ENCODE data around the gene KRTAP9-7. TPM values are rescaled to one million over a fixed set of nuclear protein-coding genes. Genes with fewer than 3 reads are reported as not detected.

The KRTAP9-7 gene
- total RNA-seq, 1 experiment from 2014 or later, result not detected

GRCh38 chr17:41294016-41294415, 18.5 kb downstream of the KRTAP9-7 start:
- Histone ChIP-seq H3K27ac (ENCODE audit: low read depth, low read length, poor library complexity, severe bottlenecking) (no peak overlapping the region), H3K36me3 (ENCODE audit: insufficient read depth, low read length, poor library complexity, severe bottlenecking) (no peaks in the 10 kb centered on the region), H3K4me3 (ENCODE audit: low read depth, low read length, poor library complexity, severe bottlenecking) (no peak overlapping the region), H3K4me1 (ENCODE audit: insufficient read depth, low read length, poor library complexity, severe bottlenecking) (no peaks in the 10 kb centered on the region), H3K27me3 (replicated peaks; ENCODE audit: insufficient read depth, low read depth, low read length, poor library complexity) (no peaks in the 10 kb centered on the region), H3K9me3 (ENCODE audit: low read depth, low read length, poor library complexity, severe bottlenecking) (no peaks in the 10 kb centered on the region)
- CTCF ChIA-PET, result no interaction called here
- TF ChIP-seq CTCF (conservative IDR thresholded peaks at IDR 0.05; ENCODE audit: low read depth, low read length), result no peak
- no peak for TF ChIP-seq EZH2 (IDR thresholded peaks at IDR 0.05; ENCODE audit: borderline replicate concordance, low read depth, low read length, poor library complexity, severe bottlenecking)
- BruUV-seq (replicated peaks), result no TSS peak
- POLR2A ChIA-PET (ENCODE audit: low non-redundant PET), result no interaction called here
- no peak for DNase-seq (ENCODE audit: low spot score)
- intact Hi-C loops (cut with micrococcal nuclease; ENCODE audit: unreplicated experiment), result no loop called here

- H3K36me3 ChIP-seq (ENCODE audit: insufficient read depth, low read length, poor library complexity, severe bottlenecking), result no peaks in the 10 kb centered on the region
- no peaks in the 10 kb centered on the region for H3K4me1 ChIP-seq (ENCODE audit: insufficient read depth, low read length, poor library complexity, severe bottlenecking)
- no TSS peak for BruUV-seq (replicated peaks)
- H3K4me3 ChIP-seq (ENCODE audit: low read depth, low read length, poor library complexity, severe bottlenecking), result no peak overlapping the region
- POLR2A ChIA-PET (ENCODE audit: low non-redundant PET), result no interaction called here
- intact Hi-C loops (cut with micrococcal nuclease; ENCODE audit: unreplicated experiment), result no loop called here
- no peaks in the 10 kb centered on the region for H3K27me3 ChIP-seq (replicated peaks; ENCODE audit: insufficient read depth, low read depth, low read length, poor library complexity)
- CTCF ChIA-PET, result no interaction called here
- DNase-seq (ENCODE audit: low spot score), result no peak
- TF ChIP-seq EZH2 (IDR thresholded peaks at IDR 0.05; ENCODE audit: borderline replicate concordance, low read depth, low read length, poor library complexity, severe bottlenecking) (no peak), CTCF (conservative IDR thresholded peaks at IDR 0.05; ENCODE audit: low read depth, low read length) (no peak)
- H3K27ac ChIP-seq (ENCODE audit: low read depth, low read length, poor library complexity, severe bottlenecking), result no peak overlapping the region
- H3K9me3 ChIP-seq (ENCODE audit: low read depth, low read length, poor library complexity, severe bottlenecking), result no peaks in the 10 kb centered on the region
These were observed 21.3 kb downstream of the KRTAP9-7 start for GRCh38 chr17:41296846-41297245.

GRCh38 chr17:41298458-41299135, 23.1 kb downstream of the KRTAP9-7 start:
- Histone ChIP-seq H3K36me3 (ENCODE audit: insufficient read depth, low read length, poor library complexity, severe bottlenecking) (no peaks in the 10 kb centered on the region), H3K27me3 (replicated peaks; ENCODE audit: insufficient read depth, low read depth, low read length, poor library complexity) (no peaks in the 10 kb centered on the region), H3K9me3 (ENCODE audit: low read depth, low read length, poor library complexity, severe bottlenecking) (no peaks in the 10 kb centered on the region), H3K4me3 (ENCODE audit: low read depth, low read length, poor library complexity, severe bottlenecking) (no peak overlapping the region), H3K27ac (ENCODE audit: low read depth, low read length, poor library complexity, severe bottlenecking) (no peak overlapping the region), H3K4me1 (ENCODE audit: insufficient read depth, low read length, poor library complexity, severe bottlenecking) (no peaks in the 10 kb centered on the region)
- intact Hi-C loops (cut with micrococcal nuclease; ENCODE audit: unreplicated experiment), result no loop called here
- DNase-seq (ENCODE audit: low spot score), result no peak
- POLR2A ChIA-PET (ENCODE audit: low non-redundant PET), result no interaction called here
- CTCF ChIA-PET, result no interaction called here
- no TSS peak for BruUV-seq (replicated peaks)
- TF ChIP-seq EZH2 (IDR thresholded peaks at IDR 0.05; ENCODE audit: borderline replicate concordance, low read depth, low read length, poor library complexity, severe bottlenecking) (no peak), CTCF (conservative IDR thresholded peaks at IDR 0.05; ENCODE audit: low read depth, low read length) (no peak)
